Activated CD4-positive, alpha-beta T cell treated with anti-CD3 and anti-CD28 coated beads for 4 hours (primary cell): Measurements from ENCODE around the gene ZNF555.
"Not testable (repeated sequence)": the region's sequence is repeated elsewhere in the genome, so short reads cannot be mapped to it uniquely, and the experiment has no call there.

Source experiments
- DNase-seq, 2 donors: peaks; one replicate each; pipeline ENCODE4 v3.0.0-alpha.2; 2020

ZNF555 gene

DNA sequence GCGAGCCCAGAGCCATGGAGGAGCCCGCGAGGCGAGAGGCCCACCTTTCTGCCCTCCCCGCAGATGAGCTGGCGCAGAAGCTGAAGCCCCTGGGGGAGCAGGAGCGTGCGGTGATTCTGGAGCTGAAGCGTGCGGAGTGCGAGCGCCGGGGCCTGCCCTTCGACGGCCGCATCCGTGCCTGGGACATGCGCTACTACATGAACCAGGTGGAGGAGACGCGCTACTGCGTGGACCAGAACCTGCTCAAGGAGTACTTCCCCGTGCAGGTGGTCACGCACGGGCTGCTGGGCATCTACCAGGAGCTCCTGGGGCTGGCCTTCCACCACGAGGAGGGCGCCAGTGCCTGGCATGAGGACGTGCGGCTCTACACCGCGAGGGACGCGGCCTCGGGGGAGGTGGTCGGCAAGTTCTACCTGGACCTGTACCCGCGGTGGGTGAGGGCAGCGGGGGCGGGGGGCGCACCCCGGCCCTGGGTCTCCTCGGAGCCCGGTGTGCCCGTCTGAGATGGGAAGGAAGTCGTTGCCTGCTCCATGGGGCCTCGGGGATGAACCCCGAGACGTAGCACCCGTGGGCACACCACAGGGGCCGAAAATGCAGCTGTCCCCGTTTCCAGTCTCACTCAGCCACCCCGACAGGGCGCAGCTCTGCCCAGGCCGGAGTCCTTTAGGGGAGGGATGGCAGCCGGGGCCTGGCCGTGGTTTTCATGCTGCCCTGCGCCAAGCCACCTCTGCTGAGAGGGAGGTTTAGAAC, 33.7 kb upstream of the ZNF555 start:
- no peak for DNase-seq

DNA sequence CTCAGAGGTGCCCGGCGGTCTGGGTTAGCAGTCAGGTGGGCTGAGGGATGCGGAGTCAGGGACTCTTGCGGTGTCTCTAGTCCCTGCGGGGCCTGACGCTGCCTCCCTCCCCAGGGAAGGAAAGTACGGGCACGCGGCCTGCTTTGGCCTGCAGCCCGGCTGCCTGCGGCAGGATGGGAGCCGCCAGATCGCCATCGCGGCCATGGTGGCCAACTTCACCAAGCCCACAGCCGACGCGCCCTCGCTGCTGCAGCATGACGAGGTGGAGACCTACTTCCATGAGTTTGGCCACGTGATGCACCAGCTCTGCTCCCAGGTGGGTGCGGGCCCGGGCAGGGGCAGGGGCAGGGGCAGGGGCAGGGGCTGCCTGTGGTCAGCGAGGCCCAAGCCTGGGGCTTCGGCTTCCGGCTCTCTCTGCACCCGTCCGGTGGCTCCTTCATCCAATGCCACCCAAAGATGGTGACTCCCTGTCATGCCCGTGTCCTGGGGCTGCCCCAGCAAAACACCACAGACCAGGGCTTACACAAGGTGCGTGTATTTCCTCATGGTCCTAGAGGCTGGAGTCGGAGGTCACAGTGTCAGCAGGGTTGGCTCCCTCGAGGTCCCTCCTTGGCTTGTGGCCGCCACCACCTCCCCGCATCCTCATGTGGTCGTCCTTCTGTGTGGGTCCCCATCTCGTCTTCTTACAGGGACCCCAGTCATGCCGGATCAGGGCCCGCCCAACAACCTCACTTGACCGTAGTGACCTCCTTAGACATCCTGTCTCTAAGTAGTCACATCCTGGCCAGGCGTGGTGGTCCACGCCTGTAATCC, 32.9 kb upstream of the ZNF555 start:
- DNase-seq = no peak

DNA sequence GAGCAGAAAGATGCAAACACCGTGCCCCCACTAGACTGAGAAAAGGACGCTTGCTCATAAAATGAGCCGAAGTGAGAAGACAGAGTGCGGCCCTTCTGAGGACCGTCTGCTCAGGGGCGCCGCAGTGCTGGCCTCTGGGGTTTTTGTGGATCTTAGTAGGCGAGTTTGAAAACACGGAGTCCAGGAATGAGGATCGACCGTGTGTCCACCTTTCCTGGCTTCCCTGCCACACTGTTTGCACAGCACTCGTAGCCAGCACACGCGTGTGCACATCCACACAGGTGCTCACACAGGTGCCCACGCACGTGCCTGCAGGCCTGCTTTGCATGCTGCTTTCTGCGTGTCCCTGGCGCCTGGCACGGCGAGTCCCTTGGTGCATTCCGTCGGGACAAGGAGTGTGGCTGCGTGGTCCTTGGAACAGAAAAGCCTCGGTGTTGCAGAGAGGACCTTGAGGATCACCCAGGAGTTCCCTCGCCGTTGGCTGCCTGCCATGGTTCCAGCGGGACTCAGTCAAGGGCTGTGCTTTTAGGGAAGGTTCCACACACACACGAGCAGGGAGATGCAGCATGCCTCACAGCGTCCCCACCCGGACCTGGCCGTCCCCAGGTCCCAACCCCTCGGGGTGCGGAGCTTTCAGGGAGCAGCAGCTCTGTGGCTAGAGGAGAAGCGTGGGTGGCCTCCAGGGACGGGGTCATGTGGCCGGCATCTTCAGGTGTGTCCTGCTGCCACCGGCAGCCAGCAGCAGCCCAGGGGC, 31.7 kb upstream of the ZNF555 start:
- no peak for DNase-seq

DNA sequence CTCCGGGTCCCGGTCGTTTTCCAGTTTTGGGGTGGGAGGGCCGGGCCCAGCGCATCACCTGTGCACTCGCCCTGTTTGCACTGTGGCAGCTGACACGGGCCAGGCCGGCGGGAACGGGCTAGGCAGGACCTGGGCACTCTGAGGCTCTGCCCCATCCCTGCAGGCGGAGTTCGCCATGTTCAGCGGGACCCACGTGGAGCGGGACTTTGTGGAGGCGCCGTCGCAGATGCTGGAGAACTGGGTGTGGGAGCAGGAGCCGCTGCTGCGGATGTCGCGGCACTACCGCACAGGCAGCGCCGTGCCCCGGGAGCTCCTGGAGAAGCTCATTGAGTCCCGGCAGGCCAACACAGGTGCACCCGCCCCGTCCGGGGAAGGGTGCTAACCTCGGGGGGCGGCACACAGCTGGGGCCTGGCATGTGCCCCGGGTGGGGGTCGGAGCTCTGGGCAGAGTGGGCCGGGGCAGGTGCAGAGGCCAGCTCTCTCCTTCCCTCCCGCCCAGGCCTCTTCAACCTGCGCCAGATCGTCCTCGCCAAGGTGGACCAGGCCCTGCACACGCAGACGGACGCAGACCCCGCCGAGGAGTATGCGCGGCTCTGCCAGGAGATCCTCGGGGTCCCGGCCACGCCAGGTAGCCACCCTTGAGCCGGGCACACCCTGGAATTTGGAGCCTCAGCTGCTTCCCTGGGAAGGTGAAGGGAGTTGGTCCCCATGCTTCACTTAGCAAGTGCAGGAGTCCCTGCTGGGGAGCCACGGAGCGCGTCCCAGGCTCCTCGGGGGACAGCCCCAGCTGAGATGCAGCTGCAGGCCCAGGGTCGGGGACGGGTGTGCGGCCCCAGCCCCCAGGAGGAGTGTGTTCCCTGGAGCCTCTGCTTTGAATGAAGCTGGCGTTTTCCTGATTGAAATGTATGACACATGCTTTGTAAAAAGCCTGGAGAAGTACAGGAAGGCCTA, 30.9 kb upstream of the ZNF555 start:
- no peak for DNase-seq

DNA sequence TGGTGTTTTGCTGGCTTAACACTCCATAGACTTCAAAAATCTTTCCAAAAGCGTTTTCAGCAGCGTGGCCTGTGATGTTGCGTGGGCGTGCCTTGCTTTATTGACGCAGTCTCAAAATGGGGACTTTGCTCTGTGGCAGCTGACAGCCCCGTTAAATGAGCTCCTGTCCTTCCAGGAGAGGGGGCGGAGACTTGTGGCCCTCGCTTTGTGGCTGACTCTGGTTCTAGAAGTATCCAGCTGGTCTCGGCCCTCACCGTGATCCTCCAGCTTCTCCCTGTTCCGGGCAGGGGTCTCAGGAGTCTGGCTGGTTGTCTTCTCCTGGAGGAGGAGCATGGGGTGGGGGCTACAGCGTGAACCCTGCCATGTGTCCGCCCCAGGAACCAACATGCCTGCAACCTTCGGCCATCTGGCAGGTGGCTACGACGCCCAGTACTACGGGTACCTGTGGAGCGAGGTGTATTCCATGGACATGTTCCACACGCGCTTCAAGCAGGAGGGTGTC, 30.0 kb upstream of the ZNF555 start:
- no peak for DNase-seq

DNA sequence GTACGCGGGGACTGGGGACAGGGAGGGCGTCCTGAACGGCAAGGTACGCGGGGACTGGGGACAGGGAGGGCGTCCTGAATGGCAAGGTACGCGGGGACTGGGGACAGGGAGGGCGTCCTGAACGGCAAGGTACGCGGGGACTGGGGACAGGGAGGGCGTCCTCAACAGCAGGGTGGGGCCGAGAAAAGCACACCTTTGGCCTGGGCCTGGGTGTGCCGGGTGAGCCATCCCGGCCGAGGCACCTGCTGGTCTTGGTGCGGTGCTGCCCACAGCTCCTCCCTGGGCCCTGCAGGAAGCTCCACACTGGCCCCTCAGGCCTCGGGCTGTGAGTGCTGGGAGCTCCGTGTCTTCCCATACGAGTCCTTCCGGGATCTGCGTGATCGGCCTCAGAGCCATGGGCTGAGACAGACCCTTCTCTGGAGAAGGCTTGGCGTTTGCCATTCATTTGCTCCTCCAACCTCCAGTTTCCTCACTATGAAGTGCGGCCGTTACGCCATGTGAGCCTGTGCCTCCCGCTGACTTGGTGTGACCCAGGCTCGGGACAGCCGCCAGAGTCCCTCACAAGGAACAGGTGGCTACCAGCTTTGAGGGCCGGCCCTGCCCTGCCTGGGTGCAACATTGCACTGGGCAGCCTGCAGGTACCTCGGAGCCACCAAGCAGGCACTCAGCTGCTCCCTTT, 29.4 kb upstream of the ZNF555 start:
- DNase-seq = no peak

DNA sequence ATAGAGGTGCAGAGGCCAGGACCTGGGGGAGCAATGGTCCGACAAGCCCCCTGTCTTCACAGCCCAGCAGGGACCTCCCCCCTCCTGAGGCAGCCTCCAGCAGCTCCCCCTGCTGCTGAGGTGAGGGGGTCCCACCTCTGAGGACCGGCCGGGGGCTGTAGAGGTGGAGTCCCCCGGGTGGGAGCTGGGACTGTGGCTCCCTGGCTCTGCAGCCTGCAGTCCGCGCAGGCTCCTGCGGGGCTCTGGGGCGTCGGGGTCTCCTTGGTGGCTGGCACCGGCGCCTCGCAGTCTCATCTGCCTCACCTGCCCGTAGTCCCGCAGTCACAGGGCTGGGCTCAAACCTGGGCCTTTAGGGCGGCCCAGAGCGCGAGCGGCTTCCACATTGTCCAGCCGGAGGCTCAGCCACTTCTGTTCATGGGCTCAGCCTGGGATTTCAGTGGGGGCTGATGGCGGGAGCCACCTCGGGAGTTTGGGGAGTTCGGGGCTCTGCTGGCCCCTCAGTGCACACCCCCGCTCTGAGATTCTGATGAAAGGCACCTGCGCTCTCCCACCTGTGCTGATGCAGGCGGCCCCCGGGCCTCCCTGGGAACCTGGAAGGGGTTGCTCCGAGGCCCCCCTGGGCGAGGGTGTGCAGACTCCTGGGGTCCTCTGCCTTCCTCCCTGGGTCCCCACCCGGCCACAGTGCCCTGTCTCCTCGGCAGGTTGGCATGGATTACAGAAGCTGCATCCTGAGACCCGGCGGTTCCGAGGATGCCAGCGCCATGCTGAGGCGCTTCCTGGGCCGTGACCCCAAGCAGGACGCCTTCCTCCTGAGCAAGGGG, 28.7 kb upstream of the ZNF555 start:
- DNase-seq = no peak

DNA sequence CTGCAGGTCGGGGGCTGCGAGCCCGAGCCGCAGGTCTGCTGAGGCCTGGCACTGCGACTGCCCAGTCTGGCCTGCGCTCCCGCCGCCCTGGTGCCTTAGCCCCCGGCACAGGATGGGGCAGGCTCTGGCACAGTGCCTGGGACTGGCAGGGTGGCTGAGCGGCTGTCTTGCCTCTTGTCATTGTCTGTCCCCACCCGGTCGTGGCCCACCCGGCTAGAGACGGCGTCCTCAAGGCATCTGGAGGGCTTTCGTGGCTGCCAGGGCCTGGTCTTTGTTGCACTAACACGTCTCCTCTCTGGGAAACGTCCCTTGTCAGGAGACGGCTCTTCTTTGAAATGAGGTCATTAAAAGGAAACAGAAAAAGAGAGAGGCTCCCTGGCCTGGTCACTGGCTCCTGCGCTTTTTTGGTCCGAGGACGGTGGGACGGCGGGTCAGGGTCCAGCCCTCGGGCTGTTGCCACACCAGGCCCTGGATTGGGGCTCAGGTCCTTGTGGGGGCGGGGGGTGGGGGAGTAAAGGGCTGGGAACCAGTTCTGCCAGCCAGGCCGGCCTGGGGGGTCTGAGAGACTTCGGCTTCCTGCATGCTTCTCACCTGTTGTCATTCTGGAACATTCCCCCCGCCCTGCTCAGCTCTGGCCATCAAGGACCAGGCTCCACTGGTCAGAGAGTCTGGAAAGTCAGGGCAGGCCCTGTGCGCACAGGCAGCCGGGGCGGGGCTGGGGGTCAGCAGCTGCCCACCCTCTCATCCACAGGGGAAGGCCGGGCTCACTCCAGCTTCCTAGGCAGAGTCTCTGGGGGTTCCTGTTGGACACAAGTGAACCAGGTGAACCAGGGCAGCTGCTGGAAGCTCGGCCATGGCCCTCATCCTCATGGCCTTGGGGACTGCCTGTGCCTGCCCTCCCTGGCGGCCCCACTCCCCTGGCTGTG, 27.8 kb upstream of the ZNF555 start:
- no peak for DNase-seq

DNA sequence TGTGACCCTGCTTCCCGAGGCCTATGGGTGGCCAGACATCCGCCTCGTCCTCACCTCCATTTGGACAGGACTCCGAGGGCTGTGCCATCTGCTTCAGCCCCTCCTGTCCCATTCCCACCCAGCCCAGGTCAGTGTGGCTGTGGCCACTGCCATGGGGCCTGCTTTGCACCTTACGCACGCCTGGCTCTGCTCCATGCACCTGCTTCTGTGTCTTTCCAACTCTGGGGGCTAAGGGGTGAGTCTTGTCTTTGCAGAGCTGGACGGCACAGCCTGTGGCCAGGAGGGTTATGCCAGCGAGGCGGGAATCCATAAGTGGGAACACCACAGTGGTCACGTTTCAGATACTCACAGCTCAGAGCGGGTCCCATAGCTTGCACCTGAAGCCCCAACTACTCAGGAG, 26.8 kb upstream of the ZNF555 start:
- DNase-seq = no peak

DNA sequence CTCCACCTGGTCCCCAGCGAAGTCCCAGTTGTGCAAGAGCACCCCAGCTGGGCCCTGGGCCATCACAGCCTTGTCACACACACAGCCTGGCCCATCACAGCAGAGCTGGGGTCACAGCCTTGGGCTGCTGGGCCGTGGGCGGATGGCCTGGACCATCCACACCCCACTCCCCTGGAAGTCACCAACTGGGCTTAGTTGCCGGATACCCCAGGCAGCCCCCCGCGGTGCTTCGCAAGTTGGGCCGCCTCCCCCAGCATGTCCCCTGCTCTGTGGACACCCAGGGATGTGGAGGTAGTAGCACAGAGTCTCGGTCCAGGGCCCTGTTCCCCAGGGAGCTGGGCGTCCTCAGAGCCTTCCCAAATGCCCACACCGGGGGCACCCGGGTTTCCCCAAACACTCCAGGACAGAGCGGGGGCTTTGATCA, 26.1 kb upstream of the ZNF555 start:
- DNase-seq = no peak

DNA sequence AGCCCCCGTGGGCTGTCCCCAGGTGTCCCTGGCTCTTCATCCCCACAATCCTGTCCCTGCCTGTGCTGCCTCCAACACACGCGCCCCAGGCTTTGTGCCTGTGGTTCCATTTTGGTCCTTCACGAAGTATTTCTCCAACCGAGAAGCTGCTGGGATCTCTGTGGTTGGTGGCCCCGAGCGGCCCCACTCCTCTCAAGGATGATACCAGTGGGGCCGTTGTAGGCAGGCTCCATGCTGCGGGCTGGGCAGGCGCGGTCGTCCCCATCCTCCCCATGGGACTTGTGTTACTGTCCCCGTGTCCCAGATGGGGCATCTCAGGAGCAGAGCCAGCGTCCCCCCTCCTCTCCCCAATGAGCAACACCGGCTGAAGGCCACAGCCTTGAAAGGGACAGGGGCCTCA, 25.4 kb upstream of the ZNF555 start:
- no peak for DNase-seq

DNA sequence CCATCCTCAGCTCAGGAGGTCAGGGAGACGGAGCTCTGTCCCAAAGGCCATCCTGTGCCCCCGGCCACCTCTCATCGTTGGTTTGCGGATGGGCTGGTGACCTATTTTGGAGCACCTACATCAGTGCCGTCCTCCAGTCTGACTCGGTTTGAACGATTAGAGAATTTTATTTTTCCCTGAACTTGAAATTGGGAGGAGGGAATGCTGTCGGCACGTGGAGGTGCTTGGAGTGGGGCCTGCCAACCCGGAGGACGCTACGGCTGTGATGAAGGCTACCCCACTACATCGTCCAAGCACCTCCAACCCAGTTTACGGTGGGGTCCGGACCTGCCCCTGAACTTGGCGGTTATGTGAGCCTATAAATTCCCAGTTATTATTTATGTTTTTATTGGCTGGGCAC, 24.6 kb upstream of the ZNF555 start:
- no peak for DNase-seq

DNA sequence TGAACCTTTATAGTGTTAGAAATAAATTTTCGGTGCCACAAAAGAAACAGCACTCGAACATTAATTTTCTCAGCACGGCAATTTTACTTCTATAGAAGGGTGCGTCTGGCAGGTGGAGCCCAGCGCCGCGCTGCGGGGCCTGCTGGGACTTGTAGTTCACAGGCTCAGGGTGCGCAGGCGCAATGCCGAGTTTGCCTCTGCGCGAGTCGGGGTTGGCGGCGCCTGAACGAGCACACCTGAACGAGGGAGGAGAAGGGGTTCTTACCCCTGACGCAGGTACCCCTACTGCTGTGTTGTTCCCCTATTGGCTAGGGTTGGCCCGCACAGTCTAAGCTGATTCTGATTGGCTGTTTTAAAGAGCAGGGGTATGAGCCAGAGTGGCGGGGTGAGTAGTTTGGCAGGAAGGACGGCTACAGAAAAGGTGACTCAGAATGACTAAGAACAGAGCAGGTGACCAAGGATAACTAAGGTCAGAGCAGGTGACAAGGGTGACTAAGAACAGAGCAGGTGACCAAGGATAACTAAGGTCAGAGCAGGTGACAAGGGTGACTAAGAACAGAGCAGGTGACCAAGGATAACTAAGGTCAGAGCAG, 23.9 kb upstream of the ZNF555 start:
- DNase-seq = not testable (repeated sequence)

DNA sequence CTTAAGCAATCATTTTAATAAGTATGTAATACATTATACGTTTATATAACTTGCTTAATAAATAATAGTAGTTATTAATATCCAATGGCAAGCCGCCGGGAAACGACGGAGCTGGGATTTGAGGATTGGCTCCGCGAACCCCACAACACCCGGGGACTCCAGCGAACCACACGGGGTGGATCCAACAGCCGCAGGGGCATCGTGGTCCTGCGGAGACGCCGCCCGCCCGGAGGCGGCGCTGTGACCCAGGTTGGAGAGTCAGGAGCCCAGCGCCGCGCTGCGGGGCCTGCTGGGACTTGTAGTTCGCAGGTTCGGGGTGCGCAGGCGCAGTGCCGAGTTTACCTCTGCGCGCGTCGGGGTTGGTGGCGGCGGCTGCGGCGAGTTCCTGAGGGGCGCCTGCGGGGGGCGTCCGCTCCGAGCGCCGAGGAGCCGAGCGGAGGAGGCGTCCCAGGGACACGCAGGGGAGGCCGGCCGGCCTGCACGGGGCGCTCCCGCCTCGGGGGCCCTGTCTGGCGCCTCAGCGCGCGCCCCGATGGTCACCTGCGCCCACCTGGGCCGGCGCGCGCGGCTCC, 21.6 kb upstream of the ZNF555 start, which contains the start of gene ZNF554:
TSS of gene ZNF554 (plus strand) at position 329 of the 572 bp plus-strand sequence. CDS start at position 533, 204 bp downstream.
- DNase-seq = peak; percentile 98 to 99

DNA sequence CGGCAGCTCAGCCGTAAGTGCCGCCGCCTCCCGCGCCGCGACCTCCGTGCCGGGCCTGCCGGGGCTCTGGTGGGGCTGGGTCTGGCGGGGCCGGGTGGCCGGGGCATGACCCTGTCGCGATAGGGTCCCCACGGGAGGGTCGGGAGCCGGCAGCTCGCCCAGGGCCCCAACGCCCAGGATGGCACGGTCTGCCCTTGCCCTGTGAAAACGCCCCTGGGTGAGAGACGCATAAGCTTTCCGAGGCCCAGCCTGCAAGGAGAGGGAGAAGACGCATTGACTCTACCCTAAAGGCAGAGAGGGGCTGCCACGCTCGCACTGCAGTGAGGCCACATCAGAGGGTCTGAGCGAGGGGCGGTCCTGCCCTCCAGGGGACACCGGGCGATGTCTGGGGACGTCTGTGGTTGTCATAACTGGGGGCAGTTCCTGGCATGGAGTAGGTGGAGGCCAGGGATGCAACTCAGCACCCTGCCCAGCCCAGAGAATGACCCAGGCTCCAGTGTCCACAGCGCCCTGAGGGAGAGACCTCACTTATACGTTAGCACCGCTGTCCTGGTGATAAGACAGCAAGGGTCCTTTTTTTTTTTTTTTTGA, 21.1 kb upstream of the ZNF555 start:
- peak; percentile 8 to 14 for DNase-seq

DNA sequence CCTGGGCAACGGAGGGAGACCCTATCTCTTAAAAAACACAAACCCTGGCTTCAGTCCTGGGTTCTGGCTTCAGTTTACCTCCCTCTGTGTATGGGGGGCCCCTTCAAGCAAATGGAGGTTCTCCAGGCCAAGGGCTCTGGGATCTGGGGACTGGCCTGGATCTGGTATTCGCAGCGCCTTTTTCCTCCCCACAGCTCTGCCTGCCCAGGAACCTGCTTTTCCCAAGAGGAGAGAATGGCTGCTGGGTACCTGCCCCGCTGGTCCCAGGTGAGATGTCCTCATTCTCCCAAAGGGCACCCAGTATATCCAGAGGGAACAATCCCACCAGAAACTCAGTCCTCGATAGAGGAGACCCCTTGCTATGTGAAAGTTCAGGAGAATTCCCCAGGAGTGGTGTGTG, 18.4 kb upstream of the ZNF555 start:
- no peak for DNase-seq

DNA sequence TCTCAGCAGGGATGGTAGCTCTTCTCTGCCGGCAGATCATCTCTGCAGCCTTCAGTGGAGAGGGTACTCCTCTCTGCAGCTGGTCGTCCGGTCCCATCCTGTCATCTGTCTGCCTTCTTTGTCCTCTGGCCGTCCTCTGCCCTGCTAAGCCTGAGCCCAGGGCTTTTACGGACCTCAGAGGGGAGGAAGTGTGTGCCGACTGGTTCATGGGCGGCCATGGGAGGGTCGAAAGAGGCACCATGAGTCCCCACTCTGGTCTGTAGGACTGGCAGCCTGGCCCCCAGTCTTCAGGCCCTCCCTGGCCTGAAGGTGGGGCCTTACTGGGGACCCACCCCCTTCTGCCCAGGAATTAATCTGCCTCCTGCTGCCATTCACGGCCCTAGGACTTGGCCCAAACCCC, 17.6 kb upstream of the ZNF555 start:
- no peak for DNase-seq

DNA sequence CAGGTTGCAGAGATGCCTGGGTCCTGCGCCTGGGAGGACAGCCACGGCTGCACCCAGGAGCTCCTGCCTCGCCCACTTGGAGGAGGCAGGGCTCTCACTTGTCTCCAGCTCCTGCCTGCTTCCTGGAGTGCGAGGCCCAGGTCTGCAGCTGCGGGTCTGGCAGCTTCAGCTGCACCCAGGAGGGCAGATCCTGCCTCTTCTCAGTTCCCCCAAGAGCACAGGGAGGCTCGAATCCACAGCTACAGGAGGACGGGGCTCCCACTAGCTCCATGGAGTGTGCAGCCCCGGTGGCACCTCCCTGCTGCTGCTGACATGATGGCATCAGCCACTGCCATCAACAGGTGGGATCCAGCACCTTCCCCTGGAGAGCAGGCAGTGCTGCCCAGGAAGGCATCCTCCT, 17.1 kb upstream of the ZNF555 start:
- no peak for DNase-seq
